Retina (tissue), 1 donor: ENCODE measurements around the gene INPPL1.

Source experiments
- DNase-seq: peaks from one replicate; pipeline ENCODE4 v3.0.0-alpha.2; 2016

The INPPL1 gene

DNA sequence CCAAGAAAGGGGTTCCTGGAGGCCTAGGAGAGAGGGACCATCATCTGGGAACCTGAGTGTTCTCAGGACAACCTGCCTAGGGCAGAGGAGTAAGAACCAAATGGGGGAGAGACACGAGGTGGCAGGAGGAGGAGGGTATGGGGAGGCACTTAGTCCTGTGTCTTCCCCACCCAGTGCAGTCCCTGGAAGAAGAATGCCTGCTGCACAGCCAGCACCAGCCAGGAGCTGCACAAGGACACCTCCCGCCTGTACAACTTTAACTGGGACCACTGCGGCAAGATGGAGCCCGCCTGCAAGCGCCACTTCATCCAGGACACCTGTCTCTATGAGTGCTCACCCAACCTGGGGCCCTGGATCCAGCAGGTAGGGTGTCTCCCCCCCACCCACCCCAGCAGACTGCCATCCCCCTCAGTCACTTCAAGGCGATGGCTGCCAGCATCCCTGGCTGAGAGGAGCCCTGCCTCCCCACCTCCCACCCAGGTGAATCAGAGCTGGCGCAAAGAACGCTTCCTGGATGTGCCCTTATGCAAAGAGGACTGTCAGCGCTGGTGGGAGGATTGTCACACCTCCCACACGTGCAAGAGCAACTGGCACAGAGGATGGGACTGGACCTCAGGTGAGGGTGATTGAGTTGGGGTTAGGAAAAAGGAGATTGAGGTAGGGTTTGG, 3.7 kb upstream of the INPPL1 start:
- DNase-seq = no peak

DNA sequence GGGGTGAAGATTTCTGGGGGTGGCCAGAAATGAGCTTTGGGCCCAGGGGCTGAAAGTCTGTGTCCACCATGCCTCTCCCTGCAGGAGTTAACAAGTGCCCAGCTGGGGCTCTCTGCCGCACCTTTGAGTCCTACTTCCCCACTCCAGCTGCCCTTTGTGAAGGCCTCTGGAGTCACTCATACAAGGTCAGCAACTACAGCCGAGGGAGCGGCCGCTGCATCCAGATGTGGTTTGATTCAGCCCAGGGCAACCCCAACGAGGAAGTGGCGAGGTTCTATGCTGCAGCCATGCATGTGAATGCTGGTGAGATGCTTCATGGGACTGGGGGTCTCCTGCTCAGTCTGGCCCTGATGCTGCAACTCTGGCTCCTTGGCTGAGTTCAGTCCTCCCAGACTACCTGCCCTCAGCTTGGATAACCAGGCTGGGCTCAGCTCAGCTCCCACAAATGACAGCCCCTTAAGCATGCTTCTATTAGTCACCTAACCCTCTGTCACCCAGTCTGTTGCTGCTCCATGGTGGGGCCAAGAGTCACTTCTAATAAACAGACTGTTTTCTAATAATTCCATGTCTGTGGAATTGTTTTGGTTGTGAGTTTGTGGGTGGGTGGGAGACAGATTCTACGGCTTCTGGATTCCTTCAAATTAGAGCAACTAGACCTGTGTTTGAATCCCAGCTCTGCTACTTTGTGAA, 3.0 kb upstream of the INPPL1 start:
- no peak for DNase-seq

DNA sequence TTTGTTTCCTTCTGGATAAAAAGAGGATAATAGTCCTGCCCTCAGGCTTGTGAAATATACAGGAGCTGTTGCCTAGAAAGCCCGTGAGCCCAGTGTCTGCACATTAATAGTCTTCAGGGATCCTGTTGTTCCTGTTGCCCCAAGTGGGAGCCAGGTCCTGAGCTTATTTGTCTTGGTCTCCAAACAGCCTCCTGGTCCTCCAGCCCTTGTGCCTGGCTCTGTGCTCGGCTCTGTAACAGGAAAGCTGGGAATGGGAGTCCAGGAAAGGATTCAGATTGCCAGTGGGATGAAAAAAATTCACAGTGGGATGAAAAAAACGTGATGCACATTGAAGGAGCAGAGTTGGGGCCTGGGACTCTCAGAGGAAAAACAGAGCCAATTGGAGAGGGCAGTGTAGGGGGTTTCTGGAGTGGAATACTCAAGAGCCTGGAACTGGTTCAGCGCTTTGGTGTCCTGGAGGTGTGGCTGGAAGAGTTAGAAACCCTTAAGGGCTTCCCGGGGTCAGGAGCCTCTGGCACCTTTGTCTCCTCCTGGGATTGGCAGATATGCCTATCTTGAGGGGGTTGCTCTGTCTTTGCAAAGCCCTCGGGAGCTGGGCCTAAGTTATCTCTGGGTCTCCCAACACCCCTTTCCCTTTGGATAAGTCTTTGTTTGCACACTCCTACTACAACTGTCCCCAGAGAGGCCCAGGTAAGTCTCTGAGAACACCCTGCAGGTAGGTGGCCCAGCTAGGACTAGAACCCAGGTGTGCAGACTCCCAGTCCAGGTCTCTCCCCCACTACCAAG, 2.3 kb upstream of the INPPL1 start:
- peak; percentile 20 for DNase-seq

DNA sequence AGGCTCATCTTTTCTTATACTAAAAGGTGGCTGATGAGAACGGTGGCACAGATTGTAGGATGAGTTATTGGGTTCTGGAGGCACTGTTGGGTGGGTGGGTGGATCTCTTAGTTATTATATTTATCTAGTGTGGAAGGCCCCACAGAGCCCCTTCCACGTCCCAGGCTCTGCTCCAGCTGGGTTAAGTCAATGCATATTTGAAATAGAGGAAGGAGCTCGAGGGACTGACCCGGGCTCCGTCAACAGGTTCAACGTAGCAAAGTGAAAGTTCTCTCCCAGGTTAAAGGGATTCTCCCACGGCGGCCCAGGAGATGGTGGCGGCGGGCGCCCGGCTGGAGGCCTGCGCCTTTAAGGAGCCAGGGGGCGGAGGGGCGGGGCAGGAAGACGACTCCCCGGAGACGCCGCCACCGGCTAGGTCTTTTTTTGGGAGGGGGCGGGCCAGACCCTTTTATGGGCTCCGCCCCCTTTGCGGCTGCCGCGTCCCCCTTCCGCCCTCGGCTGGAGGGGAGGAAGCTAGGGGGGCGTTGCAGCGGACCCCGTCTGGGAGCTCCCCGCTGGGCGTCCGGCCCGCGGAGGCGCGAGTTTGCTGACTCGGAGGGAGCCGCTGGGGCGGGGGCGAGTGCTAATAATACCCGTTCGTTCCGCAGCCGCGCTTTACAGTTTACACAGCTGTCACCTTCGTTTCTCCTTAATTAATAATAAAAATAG, 1.5 kb upstream of the INPPL1 start:
- DNase-seq = peak; percentile 94

DNA sequence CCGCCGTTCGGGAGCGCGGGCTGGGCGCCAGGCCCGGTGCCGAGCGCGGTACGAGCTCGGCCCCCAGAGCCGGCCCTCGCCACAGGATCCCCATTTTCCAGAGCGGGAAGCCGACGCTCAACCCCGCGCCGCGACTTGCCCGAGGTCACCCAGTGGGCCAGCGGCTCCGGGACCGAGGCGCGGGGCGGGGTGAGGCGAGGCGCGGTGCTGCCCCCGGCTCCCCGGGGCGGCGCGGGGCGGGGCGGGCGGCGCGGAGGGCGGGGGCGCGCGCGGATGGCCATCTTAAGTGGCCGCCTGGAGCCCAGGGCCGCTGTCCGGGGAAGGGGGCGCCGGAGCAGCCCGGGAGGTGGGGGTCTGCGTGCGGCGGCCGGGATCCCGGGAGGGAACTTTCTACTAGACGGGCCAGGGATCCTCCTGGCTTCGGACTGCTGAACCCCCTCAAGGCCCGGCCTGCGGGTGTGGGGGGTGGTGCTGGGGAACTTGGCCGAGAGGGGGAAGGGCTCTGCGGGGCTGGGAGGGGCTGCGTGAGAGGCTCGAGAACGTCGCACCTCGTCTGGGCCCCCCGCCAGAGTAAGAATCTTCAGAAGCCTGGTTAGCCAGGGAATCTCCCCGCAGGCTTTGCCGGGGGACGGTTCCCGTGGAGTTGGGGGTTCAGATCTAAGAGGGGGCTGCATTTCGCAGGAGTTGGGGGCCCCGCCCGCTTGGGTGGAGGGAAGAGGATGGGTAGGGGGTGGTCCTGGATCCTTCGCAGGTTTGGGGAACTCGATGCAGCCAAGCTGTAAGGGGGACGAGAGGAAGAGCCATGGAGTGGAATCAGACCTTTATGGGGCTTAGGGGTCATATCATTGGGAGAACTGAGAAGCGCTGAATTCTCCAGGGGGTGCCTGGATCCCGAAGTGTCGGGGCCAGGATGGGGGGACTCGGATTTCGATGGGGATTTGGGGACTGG, 678 bp upstream of the INPPL1 start:
- DNase-seq = peak; percentile 83

DNA sequence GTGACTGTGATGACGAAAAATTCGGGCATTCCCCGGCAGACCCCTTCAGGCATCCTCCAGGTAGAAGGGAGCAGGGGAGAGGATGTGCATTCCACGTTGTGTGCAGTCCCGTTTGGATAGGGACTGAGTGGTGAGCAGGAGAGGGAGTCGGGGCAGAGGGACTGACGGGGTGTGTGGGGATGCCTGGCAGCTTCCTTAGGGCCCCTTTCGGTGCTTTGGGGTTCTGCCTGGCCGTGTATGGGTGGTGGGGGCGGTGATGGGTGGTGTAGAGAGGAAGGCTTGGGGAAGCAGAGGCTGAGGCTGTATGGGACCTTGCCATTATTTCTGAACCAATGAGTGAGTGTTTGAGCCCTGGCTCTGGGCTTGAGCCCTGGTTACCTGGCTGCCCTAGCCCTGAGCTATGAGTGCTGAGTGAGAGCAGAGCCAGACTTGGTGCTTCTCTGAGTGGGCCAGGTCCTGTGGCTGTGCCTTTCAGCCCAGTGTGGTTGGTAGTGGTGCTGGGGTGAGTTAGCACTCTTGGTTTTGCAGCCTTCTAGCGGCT, 914 bp downstream of the INPPL1 start:
- no peak for DNase-seq

DNA sequence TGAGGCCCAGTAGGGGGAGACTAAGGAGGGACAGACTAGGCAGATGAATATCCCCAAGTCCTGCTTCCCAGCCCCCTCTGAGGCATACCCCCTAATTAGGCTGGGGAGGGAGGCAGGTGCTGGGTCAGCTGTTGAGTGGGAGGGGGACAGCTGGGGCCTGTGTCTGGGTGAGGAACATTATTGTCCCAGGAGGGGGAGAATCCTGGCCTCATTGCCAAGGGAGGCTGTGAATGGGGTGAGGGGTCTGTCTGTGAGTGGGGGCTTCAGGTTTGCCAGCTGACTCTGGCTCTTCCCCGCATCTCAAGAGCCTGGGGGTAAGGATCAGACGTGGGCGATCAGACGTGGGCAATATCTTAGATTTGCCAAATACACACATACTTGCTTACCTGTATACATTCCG, 2.1 kb downstream of the INPPL1 start:
- no peak for DNase-seq

DNA sequence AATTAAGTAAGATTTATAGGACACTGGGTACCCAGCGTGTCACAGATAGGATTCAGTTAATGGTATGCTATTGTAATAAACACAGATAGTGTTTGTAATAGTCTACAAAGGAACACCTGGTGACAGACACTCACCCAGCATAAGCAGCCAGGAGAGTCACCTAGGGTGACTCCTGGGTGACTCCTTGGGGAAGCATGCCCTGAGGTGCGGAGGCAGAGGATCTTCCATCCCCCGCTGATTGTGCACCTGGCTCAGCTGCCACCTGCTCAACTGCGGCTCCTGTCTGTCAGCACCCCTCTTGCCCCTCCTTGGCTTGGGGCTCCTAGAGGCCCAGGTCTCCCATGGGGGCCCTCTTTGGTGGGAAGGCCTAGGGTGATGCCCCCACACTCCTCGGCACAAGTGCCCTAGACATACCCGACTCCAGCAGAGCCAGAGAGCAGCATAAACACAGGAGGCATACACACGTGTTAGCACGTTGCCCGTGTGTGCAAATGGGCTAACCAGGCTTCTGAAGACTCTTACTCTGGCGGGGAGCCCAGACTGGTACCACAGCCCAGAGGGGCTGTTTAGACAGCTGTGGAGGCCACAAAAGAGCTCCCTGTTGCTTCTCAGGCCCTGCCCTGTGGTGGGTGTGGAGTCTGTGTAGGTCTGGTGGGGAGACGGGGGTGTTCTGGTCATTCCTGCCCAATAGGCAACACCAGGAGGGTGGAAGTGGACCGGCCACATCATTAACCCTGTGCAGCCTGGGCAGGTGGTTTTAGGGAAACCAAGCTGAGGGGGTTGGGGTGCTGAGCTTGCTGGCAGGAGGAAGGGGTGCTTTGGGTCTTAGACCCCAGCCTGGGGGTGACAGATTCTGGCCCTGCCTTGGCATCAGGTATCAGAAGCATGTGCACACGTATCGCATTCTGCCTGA, 3.0 kb downstream of the INPPL1 start:
- DNase-seq = no peak

DNA sequence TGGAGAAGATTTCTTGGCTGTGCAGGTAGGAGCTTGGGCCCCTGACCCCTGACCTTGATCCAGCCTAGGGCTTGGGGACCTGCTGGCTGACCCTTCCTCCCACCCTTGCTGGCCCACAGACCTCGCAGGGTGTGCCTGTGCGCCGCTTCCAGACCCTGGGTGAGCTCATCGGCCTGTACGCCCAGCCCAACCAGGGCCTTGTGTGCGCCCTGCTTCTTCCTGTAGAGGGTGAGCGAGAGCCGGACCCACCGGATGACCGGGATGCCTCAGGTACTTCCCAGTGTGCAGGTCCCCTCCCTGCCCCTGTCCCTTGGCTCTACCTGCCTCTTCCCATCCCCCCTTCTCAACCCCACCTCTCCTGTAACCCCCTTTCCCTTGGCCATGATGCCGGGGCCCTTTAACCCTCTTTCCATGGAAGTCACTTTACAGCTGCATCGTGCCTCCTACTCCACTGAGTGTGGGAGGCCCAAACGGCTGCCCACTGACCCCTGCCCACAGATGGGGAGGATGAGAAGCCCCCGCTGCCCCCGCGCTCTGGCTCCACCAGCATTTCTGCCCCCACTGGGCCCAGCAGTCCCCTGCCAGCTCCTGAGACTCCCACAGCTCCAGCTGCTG, 3.8 kb downstream of the INPPL1 start:
- no peak for DNase-seq

DNA sequence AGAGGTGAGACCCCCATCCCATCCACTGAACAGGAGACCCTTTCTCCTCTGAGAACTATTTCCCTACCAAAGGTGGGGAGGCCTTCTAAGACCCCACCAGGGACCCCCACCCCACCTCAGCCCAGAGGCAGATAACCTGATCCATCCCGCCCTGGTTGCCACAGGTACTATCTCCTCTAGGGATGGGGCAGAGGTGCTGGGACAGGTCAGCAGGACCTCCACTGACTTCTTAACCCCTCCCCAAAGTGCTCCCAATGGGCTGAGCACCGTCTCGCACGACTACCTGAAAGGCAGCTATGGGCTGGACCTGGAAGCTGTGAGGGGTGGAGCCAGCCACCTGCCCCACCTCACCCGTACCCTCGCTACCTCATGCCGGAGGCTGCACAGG, 4.3 kb downstream of the INPPL1 start:
- no peak for DNase-seq

DNA sequence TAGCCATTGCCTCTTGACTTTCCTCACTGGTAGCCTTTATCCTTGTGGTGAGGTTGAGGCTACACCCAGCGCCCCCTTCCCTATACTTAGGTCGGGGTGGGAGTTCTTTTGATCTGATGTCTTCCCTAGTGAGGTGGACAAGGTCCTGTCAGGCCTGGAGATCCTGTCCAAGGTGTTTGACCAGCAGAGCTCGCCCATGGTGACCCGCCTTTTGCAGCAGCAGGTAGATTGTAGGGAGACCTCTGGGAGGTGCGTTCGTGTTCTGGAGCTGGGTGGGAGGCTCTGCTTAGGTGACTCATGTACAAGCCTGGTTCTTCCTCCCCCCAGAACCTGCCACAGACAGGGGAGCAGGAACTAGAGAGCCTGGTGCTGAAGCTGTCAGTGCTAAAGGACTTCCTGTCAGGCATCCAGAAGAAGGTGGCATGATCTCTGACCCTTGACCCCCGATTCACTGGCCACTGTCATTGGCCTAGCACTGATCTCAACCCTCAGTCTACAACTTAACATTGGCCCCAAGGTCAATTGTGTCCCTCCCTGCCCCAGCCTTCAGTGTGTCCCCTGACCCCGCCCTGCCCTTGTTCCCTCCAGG, 4.9 kb downstream of the INPPL1 start:
- no peak for DNase-seq

DNA sequence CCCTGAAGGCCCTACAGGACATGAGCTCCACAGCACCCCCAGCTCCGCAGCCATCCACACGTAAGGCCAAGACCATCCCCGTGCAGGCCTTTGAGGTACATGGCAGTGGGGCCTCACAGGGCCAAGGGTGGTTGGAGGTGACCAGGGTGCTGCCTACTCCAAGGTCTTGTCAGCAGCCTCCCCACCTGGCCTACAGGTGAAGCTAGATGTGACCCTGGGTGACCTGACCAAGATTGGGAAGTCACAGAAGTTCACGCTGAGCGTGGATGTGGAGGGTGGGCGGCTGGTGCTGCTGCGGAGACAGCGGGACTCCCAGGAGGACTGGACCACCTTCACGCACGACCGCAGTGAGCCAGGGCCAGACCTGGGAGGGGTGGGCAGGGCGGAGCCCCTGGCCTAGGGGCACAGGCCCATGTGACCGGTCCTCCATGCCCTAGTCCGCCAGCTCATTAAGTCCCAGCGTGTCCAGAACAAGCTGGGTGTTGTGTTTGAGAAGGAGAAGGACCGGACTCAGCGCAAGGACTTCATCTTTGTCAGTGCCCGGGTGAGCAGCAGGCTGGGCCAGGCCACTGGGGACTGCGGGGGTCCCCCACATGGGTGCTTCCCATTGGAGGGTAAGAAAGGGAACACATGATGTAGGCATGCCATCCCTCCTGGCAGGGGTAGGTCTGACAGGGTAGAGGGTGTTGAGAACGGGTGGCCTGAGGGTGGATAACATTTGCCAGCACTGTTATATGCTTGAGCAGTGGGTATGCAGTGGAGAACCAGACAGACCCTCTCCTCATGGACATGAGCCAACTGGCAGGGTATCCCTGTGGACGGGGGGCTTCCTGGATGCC, 5.6 kb downstream of the INPPL1 start:
- no peak for DNase-seq

DNA sequence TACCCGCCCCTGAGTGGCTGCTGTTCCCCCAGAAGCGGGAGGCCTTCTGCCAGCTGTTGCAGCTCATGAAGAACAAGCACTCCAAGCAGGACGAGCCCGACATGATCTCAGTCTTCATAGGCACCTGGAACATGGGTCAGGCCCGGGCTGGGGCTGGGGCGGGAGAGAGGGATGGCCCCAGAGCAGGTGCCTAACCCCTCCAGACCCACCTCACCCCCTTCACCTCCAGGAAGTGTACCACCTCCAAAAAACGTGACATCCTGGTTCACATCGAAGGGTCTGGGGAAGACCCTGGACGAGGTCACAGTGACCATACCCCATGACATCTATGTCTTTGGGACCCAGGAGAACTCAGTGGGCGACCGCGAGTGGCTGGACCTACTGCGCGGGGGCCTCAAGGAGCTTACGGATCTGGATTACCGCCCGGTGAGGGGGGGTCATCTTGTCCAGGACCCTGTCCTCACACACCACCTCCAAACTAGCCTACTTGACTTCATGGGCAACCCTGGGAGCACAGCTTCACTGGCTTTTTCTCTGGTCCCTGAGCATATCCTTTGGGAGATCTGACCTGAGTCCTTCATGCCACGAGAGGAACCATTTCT, 6.3 kb downstream of the INPPL1 start:
- no peak for DNase-seq

DNA sequence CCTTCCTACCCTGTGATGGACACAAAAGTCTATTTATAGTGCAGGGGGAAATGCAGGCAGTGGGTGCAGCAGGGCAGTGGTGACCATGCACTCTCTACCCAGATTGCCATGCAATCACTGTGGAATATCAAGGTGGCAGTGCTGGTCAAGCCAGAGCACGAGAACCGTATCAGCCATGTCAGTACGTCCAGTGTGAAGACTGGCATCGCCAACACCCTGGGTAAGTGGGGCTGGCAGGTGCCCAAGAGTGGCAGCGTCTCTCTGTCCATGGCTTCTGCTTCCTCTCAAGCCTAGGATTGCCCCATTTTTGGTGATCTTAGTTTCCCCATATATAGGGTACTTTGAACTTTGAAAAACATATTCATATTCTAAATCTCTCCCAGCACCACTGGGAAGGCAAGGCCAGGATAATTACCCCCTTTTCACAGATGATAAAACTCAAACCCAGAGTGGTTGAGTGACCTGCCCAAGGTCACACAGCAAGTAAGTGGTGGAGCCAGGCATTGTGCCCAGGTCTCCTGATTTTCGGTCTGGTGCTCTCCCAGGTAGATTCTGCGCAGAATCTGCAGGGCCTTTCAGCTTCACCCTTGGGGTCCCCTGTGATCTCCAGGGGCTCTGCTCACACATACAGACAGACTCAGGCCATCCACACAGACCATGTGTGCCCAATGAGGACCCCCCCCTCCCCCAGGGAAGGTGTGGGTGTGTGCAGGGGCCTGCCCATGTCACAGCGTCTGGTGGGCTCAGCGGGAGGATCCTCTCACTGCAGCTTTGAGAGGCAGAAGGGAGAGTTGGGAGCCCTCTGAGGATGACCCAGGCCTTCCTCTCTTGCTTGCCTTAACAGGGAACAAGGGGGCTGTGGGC, 7.1 kb downstream of the INPPL1 start:
- no peak for DNase-seq

DNA sequence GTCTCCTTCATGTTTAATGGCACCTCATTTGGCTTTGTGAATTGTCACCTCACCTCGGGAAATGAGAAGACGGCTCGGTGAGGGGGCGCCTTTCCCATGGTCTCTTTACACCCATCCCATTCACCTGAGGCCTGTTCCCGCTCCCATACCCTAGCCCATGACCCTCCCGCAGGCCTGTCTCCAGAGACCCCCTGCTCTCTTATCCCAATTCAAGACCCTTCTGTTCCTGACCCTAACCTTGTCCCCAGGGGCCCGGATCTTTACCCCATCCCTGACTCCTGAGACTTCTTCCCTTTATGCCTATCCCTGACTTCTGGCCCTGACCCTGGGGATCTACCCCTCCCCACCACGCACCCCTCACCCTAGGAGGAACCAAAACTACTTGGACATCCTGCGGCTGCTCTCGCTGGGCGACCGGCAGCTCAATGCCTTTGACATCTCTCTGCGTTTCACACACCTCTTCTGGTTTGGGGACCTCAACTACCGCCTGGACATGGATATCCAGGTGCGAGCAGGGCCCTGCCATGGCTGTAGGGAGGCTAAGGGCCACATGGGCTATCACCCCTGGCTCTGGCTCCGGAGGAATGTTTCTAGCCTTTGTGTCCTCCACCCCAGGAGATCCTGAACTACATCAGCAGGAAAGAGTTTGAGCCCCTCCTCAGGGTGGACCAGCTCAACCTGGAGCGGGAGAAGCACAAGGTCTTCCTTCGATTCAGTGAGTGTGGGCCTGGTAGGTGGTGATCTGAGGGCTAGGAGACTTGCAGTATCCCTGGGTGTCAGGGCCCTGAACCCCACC, 7.9 kb downstream of the INPPL1 start:
- no peak for DNase-seq

DNA sequence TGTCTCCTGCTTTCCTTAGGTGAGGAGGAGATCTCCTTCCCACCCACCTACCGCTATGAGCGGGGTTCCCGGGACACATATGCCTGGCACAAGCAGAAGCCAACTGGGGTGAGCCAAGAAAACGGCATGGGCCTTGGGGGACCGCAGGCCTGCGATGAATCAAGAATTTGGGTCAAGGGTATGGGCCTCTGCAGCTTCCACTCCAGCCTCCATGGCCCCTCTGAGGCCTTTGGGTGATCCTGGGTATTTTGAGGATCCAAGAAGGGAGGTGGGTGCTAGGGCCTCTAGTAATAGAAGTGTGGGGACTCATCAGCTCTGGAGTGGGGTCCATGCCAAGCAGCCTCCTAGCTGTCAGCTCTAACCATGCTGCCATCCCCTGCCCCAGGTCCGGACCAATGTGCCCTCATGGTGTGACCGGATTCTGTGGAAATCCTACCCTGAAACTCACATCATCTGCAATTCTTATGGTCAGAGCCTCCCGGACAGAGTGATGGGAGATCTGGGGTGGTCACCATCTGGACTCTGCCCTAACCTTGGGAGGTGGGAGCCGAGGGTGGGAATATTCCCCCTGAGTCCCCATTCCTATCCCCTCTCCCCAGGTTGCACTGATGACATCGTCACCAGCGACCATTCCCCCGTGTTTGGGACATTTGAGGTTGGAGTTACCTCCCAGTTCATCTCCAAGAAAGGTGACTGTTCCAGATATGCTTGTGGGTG, 8.6 kb downstream of the INPPL1 start:
- DNase-seq = no peak
